ENCODE results near the gene TCF3. TPM values are rescaled to one million over a fixed set of nuclear protein-coding genes. Genes with fewer than 3 reads are reported as not detected.

TCF3 gene
- total RNA-seq, 4 donors from 2014 or later: 61.0 to 105 (median 69.0) TPM

DNA sequence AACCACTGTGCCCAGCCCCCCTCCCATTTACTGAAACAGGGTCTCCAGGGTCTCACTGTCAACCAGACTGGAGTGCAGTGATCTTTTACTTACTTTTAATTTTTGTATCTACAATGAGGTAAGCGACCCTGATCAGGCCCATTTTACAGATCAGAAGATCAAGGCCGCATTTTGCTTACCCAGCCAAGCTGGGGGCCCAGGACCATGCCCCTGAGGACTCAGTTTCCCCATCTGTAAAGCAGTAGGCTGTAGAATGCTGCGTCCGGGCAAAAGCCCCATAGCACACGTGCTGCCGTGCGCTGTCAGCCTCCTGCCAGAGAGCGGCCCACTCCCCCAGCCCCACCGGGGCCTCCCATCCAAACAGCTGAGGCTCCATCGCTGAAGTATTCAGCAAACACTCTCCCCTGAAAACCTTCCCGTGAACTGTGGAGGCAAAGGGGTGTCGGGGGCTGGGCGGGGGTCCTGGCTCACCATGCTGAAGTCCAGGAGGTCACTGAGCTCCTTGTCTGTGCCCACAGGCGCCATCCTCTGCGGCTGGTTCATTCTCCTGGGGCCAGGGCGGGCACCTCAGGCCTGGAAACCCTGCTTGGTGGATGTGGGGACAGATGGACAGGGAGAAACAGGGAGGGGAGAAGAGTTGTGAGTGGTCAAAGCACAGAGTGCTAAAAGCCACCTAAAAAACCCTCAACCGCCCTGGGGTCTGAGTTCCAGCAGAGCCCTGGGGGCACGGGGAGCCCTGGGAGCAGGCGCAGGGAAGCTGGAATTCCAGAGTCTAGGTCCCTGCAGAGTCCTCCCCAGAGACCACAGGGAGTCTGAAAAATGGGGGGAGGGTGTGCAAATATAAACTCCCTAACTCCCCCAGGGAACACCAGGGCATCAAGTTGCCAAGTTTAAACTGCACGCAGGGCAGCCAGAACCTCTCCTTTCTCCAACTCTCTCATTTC lies 2.4 kb downstream of the TCF3 start:
- no peak for DNase-seq (ENCODE audit: low spot score in 2 of 2)
- 85 to 86% methylated on average over 19 to 20 of the region's 20 CpGs for WGBS, 2 donors
- intact Hi-C loops (cut with DNase I; ENCODE audit: low total_unique reads): no loop called here
- H3K4me3 ChIP-seq (ENCODE audit: low read depth, poor library complexity, severe bottlenecking): no peak overlapping the region
- TF ChIP-seq, protein P1, sequence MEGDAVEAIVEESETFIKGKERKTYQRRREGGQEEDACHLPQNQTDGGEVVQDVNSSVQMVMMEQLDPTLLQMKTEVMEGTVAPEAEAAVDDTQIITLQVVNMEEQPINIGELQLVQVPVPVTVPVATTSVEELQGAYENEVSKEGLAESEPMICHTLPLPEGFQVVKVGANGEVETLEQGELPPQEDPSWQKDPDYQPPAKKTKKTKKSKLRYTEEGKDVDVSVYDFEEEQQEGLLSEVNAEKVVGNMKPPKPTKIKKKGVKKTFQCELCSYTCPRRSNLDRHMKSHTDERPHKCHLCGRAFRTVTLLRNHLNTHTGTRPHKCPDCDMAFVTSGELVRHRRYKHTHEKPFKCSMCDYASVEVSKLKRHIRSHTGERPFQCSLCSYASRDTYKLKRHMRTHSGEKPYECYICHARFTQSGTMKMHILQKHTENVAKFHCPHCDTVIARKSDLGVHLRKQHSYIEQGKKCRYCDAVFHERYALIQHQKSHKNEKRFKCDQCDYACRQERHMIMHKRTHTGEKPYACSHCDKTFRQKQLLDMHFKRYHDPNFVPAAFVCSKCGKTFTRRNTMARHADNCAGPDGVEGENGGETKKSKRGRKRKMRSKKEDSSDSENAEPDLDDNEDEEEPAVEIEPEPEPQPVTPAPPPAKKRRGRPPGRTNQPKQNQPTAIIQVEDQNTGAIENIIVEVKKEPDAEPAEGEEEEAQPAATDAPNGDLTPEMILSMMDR (IDR thresholded peaks at IDR 0.05): no peak
- no peak for TF ChIP-seq POLR2A (IDR thresholded peaks at IDR 0.05)

GRCh38 chr19:1648920-1649541 lies 3.4 kb downstream of the TCF3 start:
- no peak overlapping the region for H3K4me3 ChIP-seq (ENCODE audit: low read depth, poor library complexity, severe bottlenecking)
- WGBS, 2 donors: 67 to 70% methylated on average over 16 to 23 of the region's 23 CpGs
- no peak for TF ChIP-seq POLR2A (IDR thresholded peaks at IDR 0.05)
- TF ChIP-seq, protein P1 (IDR thresholded peaks at IDR 0.05): no peak
- no peak for DNase-seq (ENCODE audit: low spot score in 2 of 2)
- intact Hi-C loops (cut with DNase I; ENCODE audit: low total_unique reads): no loop called here

- WGBS, 2 donors: 81 to 87% methylated on average over 10 of the region's 10 CpGs
- no peak overlapping the region for H3K4me3 ChIP-seq (ENCODE audit: low read depth, poor library complexity, severe bottlenecking)
- intact Hi-C loops (cut with DNase I; ENCODE audit: low total_unique reads): no loop called here
- TF ChIP-seq, protein P1 (IDR thresholded peaks at IDR 0.05): no peak
- no peak for DNase-seq (ENCODE audit: low spot score in 2 of 2)
Observed at GRCh38 chr19:1648459-1648849, 4.0 kb downstream of the TCF3 start.

DNA sequence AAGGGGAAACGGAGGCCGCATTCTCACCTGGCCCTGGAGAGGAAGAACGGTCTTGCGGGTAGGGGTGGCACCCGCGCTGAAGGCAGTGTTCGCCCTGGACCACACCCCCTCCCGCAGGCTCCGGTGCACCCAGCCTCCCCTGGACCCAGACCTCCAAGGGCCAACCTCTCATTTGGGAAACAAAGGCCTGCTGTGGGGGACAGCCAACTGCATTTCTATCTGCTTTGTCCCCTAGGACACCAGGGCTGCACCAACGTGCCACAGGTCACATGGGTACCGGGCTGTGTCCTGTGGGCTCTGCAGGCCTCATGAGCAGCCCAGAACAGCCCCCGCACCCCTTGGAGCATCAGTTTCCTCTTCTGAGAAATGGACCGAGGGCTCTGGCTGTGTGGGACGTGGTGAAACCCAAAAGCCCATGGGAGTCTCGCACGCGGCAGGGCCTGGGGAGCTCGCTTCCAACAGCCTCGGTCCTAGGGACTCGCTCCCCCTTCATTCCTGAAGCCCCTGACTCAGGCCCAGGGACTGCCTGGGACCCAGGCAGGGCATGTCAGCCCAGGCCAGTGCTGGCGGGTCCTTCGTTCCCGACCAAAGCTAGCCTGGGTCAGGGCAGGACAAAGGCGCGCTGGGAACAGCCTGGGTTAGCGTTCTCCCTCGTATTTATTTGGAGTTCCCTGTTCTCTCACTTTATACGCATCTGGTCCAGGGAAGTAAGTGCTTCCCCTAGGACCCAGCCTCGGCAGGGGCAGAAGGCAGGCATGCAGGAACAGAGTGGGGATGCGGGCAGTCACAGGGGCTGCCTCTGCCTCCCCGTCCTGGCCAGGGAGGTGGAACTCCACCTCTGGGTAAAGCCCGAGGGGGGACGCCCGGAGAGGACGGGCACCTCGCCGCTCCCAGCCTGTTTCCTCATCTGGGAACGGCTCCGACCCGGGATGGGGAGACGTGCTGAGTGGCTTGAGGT lies 4.6 kb downstream of the TCF3 start:
- TF ChIP-seq, protein P1 (IDR thresholded peaks at IDR 0.05): no peak
- TF ChIP-seq POLR2A (IDR thresholded peaks at IDR 0.05): no peak
- intact Hi-C loops (cut with DNase I; ENCODE audit: low total_unique reads): no loop called here
- DNase-seq (ENCODE audit: low spot score in 2 of 2): no peak
- 87 to 88% methylated on average over 25 to 36 of the region's 41 CpGs for WGBS, 2 donors
- H3K4me3 ChIP-seq (ENCODE audit: low read depth, poor library complexity, severe bottlenecking): no peak overlapping the region

DNA sequence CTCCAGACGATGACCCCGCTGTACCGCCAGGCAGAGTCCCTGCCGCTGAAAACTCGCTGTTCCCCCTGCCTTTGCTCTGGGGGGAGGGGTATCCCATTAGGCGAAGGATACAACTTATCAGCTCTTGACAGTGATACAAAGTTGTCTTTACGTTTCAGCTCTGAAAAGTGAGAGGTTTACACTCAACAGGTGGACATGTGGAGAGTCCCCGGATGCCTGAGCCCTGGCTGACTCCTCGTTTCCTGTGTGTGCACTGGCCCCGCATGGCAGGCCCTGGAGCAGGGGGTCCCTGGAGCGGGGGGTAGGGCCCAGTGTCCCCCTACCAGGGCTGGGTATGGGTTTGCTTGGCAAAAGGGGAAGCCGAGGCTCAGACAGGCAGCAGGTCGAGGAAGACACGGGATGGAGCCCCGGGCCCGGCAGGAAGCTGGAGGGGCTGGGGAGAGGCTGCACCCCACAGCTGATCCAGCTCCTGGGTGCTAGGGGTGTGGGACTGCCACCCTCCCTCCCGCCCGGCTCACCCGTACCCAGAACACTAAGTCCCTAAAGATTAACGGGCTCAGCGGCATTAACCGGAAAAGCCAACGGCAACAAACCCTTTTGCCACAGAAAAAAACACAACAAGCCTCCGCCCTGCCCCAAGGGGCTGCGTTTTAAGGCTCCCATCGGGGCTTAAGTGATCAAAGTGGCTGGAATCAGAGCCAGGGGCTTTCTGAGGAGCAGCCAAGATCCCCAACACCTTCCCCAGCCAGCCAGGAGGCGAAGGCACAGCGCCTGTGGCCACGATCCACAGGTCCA lies 5.6 kb downstream of the TCF3 start:
- intact Hi-C loops (cut with DNase I; ENCODE audit: low total_unique reads): no loop called here
- H3K4me3 ChIP-seq (ENCODE audit: low read depth, poor library complexity, severe bottlenecking): no peak overlapping the region
- 80 to 84% methylated on average over 24 to 29 of the region's 29 CpGs for WGBS, 2 donors
- no peak for TF ChIP-seq POLR2A (IDR thresholded peaks at IDR 0.05)
- TF ChIP-seq, protein P1 (IDR thresholded peaks at IDR 0.05): no peak
- DNase-seq (ENCODE audit: low spot score in 2 of 2): no peak

Data from lower leg skin (tissue), 4 donors.